ENCODE measurements around the gene RAB6A. TPM values are rescaled to one million over a fixed set of nuclear protein-coding genes. Genes with fewer than 3 reads are reported as not detected.
A peak's percentile ranks its signal among the peaks of the same experiment; 100 is the strongest.

The RAB6A gene
- total RNA-seq, 1 experiment from 2014 or later = 227 TPM

DNA sequence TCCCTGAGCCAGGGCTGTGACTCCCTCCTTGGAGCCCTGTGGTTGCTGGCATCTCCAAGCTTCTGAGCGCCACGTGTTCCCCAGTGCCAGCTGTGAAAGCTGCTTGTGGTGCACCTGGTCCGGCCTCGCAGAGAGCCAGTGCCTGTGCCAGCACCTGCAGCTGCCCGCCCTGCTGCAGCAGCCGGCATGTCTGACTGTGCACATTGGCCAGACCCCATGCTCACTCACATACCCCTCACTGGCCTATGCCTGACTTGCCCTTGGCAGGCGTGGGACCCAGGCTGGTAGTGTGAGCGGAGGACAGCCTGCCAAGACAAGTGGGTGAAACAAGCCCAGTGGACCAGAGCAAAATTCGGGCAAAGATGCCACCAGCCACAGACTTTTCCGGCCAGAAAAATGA is 36.6 kb upstream of the RAB6A start:
- Mint-ChIP-seq H3K4me3 (ENCODE audit: unreplicated experiment) (no peak overlapping the region), H3K27me3 (ENCODE audit: insufficient read depth, unreplicated experiment) (no peaks in the 10 kb centered on the region), H3K27ac (ENCODE audit: unreplicated experiment) (no peak overlapping the region), H3K9me3 (ENCODE audit: unreplicated experiment) (no peaks in the 10 kb centered on the region), H3K4me1 (ENCODE audit: low read depth, unreplicated experiment) (no peaks in the 10 kb centered on the region), H3K36me3 (ENCODE audit: insufficient read depth, unreplicated experiment) (peaks cover 7% of the 10 kb centered on the region)
- H3K36me3 ChIP-seq (ENCODE audit: control insufficient read depth, insufficient read depth, low read length) = no peaks in the 10 kb centered on the region
- no TSS peak for BruUV-seq (replicated peaks)
- no peaks in the 10 kb centered on the region for H3K27me3 ChIP-seq (replicated peaks; ENCODE audit: control insufficient read depth, insufficient read depth, low read length)
- TF ChIP-seq CTCF (IDR thresholded peaks at IDR 0.05; ENCODE audit: insufficient read depth in 1 of 2, low read depth in 1 of 2, low read length in 1 of 2, severe bottlenecking in 1 of 2, unreplicated experiment in 1 of 2) = no peak
- no peak overlapping the region for H3K4me3 ChIP-seq (ENCODE audit: low read depth, low read length)
- ChIA-PET CTCF (interaction anchor here (1.0 to 1.3 kb wide), 2 partner anchors 134 to 172 kb away, joined by 3 read pairs; no protein-coding TSS in a partner anchor), POLR2A (interaction anchor here (0.6 to 1.3 kb wide), 2 partner anchors 9 to 28 kb away, joined by 3 to 8 read pairs; partner anchors contain the start of gene MRPL48)
- H3K9me3 ChIP-seq = no peaks in the 10 kb centered on the region
- H3K4me1 ChIP-seq = no peaks in the 10 kb centered on the region
- no peak for DNase-seq
- intact Hi-C loops (cut with micrococcal nuclease; ENCODE audit: unreplicated experiment) = no loop called here

DNA sequence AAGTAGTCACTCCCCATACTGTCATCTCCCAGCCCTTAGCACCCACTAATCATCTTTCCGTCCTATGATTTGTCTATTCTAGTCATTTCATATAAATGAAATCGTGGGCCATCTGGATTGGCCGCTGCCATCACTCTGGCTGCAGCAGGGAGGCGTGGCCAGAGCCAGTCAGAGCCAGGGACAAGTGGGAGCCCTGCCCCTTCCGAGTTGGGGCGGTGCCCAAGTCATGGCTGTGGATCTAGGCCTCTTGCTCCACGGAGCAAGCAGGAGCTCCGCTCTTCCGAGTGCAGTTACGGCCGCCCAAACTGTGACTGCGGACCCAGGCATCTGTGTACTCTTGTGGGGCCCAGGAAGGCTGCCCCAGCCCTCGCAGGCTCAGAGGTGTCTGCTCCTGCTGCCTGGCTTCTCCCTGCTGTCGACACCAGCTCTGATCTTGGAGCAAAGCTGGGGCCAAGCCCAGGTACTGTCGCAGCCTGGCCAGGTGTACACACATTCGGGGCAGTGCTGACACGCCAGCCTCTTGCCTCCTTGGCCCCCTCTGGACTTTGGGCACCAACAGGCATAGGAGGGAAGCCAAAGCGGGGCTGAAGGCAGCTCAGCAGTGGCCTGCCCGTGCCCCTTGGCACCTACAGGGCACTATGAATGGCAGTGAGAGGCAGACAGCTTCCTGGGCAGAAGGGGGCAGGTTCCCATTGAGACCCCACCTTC is 35.2 kb upstream of the RAB6A start:
- BruUV-seq (replicated peaks) = no TSS peak
- H3K27me3 Mint-ChIP-seq (ENCODE audit: insufficient read depth, unreplicated experiment) = no peaks in the 10 kb centered on the region
- H3K36me3 ChIP-seq (ENCODE audit: control insufficient read depth, insufficient read depth, low read length) = no peaks in the 10 kb centered on the region
- no peak for TF ChIP-seq CTCF (IDR thresholded peaks at IDR 0.05; ENCODE audit: insufficient read depth in 1 of 2, low read depth in 1 of 2, low read length in 1 of 2, severe bottlenecking in 1 of 2, unreplicated experiment in 1 of 2)
- H3K4me3 ChIP-seq (ENCODE audit: low read depth, low read length) = no peak overlapping the region
- CTCF ChIA-PET = interaction anchor here (1.0 to 1.3 kb wide), 2 partner anchors 16 to 170 kb away, joined by 3 read pairs; no protein-coding TSS in a partner anchor
- peaks cover 7% of the 10 kb centered on the region for H3K36me3 Mint-ChIP-seq (ENCODE audit: insufficient read depth, unreplicated experiment)
- H3K9me3 Mint-ChIP-seq (ENCODE audit: unreplicated experiment) = no peaks in the 10 kb centered on the region
- no peak overlapping the region for H3K27ac Mint-ChIP-seq (ENCODE audit: unreplicated experiment)
- no peaks in the 10 kb centered on the region for H3K4me1 Mint-ChIP-seq (ENCODE audit: low read depth, unreplicated experiment)
- no peaks in the 10 kb centered on the region for H3K4me1 ChIP-seq
- intact Hi-C loops (cut with micrococcal nuclease; ENCODE audit: unreplicated experiment) = no loop called here
- peak in 1 of 2 experiments; percentile 35 for DNase-seq
- no peak overlapping the region for H3K4me3 Mint-ChIP-seq (ENCODE audit: unreplicated experiment)
- H3K9me3 ChIP-seq = no peaks in the 10 kb centered on the region
- POLR2A ChIA-PET = interaction anchor here (0.6 kb wide), 1 partner anchor 31 kb away, joined by 6 read pairs; no protein-coding TSS in a partner anchor
- H3K27me3 ChIP-seq (replicated peaks; ENCODE audit: control insufficient read depth, insufficient read depth, low read length) = no peaks in the 10 kb centered on the region

DNA sequence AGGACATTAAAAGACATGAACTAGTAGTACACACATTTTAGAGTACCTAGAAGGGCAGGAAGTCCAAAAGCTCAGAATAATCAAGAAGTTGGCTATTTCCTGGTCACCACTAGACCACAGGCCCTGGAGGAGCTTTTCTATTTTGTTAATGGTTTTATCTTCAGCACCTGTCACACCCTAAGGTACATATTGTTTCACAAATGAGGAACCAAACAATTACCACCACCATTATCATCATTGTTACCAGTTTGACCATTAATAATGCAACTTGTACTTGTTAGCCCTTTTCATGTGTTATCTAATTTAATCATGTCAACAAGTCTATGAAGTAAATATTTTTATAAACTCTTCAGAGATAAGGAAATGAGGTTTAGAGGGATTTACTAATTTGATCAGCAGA is 31.7 kb upstream of the RAB6A start:
- intact Hi-C loops (cut with micrococcal nuclease; ENCODE audit: unreplicated experiment) = no loop called here
- Mint-ChIP-seq H3K27me3 (ENCODE audit: insufficient read depth, unreplicated experiment) (no peaks in the 10 kb centered on the region), H3K27ac (ENCODE audit: unreplicated experiment) (no peak overlapping the region), H3K9me3 (ENCODE audit: unreplicated experiment) (no peaks in the 10 kb centered on the region), H3K4me1 (ENCODE audit: low read depth, unreplicated experiment) (peaks cover 6% of the 10 kb centered on the region), H3K4me3 (ENCODE audit: unreplicated experiment) (no peak overlapping the region), H3K36me3 (ENCODE audit: insufficient read depth, unreplicated experiment) (peaks cover 12% of the 10 kb centered on the region)
- CTCF ChIA-PET = no interaction called here
- no peak overlapping the region for H3K4me3 ChIP-seq (ENCODE audit: low read depth, low read length)
- H3K36me3 ChIP-seq (ENCODE audit: control insufficient read depth, insufficient read depth, low read length) = no peaks in the 10 kb centered on the region
- TF ChIP-seq CTCF (IDR thresholded peaks at IDR 0.05; ENCODE audit: insufficient read depth in 1 of 2, low read depth in 1 of 2, low read length in 1 of 2, severe bottlenecking in 1 of 2, unreplicated experiment in 1 of 2) = no peak
- no peaks in the 10 kb centered on the region; the same call in 1 of the 2 replicates for H3K4me1 ChIP-seq
- POLR2A ChIA-PET = no interaction called here
- no peak for DNase-seq
- BruUV-seq (replicated peaks) = no TSS peak
- no peaks in the 10 kb centered on the region for H3K27me3 ChIP-seq (replicated peaks; ENCODE audit: control insufficient read depth, insufficient read depth, low read length)
- no peaks in the 10 kb centered on the region for H3K9me3 ChIP-seq
